ENCODE data around the gene PABPN1L.

The PABPN1L gene

GRCh38 chr16:88822281-88823040 is 44.0 kb downstream of the PABPN1L start:
- H3K4me3 ChIP-seq (ENCODE audit: low read depth, low read length) = no peak overlapping the region
- TF ChIP-seq CTCF (IDR thresholded peaks at IDR 0.05; ENCODE audit: low read depth, low read length, missing control alignments) = no peak
- no peak for DNase-seq (ENCODE audit: low read depth)

- no peak for DNase-seq (ENCODE audit: low read depth)
Observed at GRCh38 chr16:88821168-88821850, 45.2 kb downstream of the PABPN1L start.

GRCh38 chr16:88820385-88821025 is 46.0 kb downstream of the PABPN1L start:
- H3K4me3 ChIP-seq (ENCODE audit: low read depth, low read length) = no peak overlapping the region
- TF ChIP-seq CTCF (IDR thresholded peaks at IDR 0.05; ENCODE audit: low read depth, low read length, missing control alignments) = no peak
- no peak for DNase-seq (ENCODE audit: low read depth)

More at GRCh38 chr16:88821168-88821850, 45.2 kb downstream of the PABPN1L start:
- TF ChIP-seq CTCF (IDR thresholded peaks at IDR 0.05; ENCODE audit: low read depth, low read length, missing control alignments) = no peak
- no peak overlapping the region for H3K4me3 ChIP-seq (ENCODE audit: low read depth, low read length)

- DNase-seq (ENCODE audit: low read depth) = no peak
- TF ChIP-seq CTCF (IDR thresholded peaks at IDR 0.05; ENCODE audit: low read depth, low read length, missing control alignments) = no peak
- no peak overlapping the region for H3K4me3 ChIP-seq (ENCODE audit: low read depth, low read length)
Observed at GRCh38 chr16:88819126-88819525, 47.3 kb downstream of the PABPN1L start.

GRCh38 chr16:88818575-88818874 is 47.9 kb downstream of the PABPN1L start:
- no peak for TF ChIP-seq CTCF (IDR thresholded peaks at IDR 0.05; ENCODE audit: low read depth, low read length, missing control alignments)
- DNase-seq (ENCODE audit: low read depth) = no peak

GRCh38 chr16:88817785-88818574 is 48.5 kb downstream of the PABPN1L start:
- H3K4me3 ChIP-seq (ENCODE audit: low read depth, low read length) = no peak overlapping the region
- TF ChIP-seq CTCF (IDR thresholded peaks at IDR 0.05; ENCODE audit: low read depth, low read length, missing control alignments) = no peak
- no peak for DNase-seq (ENCODE audit: low read depth)

More at GRCh38 chr16:88818575-88818874, 47.9 kb downstream of the PABPN1L start:
- H3K4me3 ChIP-seq (ENCODE audit: low read depth, low read length) = no peak overlapping the region

Measured in GM12864 (cell line).